H9 (cell line): Measurements from ENCODE around the gene STOX2. TPM values are rescaled to one million over a fixed set of nuclear protein-coding genes. Genes with fewer than 3 reads are reported as not detected.

Source experiments
- DNase-seq: peaks from one replicate; pipeline ENCODE4 v3.0.0-alpha.2; 2017
- H2AFZ ChIP-seq: one replicate; pipeline ENCODE4 v1.6.1; 2013; ENCODE audit warnings: mild to moderate bottlenecking, low read length, control low read depth, moderate library complexity
- H2AK5ac ChIP-seq: 2 replicates; pipeline ENCODE4 v1.6.1; 2013; ENCODE audit warnings: low read length, control low read depth, mixed read lengths; ENCODE audit not compliant: insufficient read length
- H2BK120ac ChIP-seq: one replicate; pipeline ENCODE4 v1.6.1; 2013; ENCODE audit warnings: low read depth, mild to moderate bottlenecking, low read length, control low read depth, inconsistent platforms; ENCODE audit not compliant: poor library complexity, severe bottlenecking
- H2BK12ac ChIP-seq: 2 replicates; pipeline ENCODE4 v1.6.1; 2013; ENCODE audit warnings: low read length, control low read depth, mixed read lengths, low read depth; ENCODE audit not compliant: insufficient read length
- H2BK15ac ChIP-seq: 2 replicates; pipeline ENCODE4 v1.6.1; 2013; ENCODE audit warnings: low read depth, low read length, control low read depth
- H2BK20ac ChIP-seq: one replicate; pipeline ENCODE4 v1.6.1; 2013; ENCODE audit warnings: low read depth, mild to moderate bottlenecking, low read length, control low read depth, inconsistent platforms; ENCODE audit not compliant: poor library complexity, severe bottlenecking
- H2BK5ac ChIP-seq: 2 replicates; pipeline ENCODE4 v1.6.1; 2013; ENCODE audit warnings: low read length, control low read depth, mixed read lengths; ENCODE audit not compliant: insufficient read length
- H3K14ac ChIP-seq: 2 replicates; pipeline ENCODE4 v1.6.1; 2013; ENCODE audit warnings: low read length, control low read depth; ENCODE audit not compliant: insufficient read depth
- H3K18ac ChIP-seq: 2 replicates; pipeline ENCODE4 v1.6.1; 2013; ENCODE audit warnings: low read depth, mild to moderate bottlenecking, mixed read lengths, low read length, control low read depth; ENCODE audit not compliant: insufficient read length
- H3K23ac ChIP-seq: 2 replicates; pipeline ENCODE4 v1.6.1; 2013; ENCODE audit warnings: low read length, control low read depth, mixed read lengths, low read depth; ENCODE audit not compliant: insufficient read length
- H3K23me2 ChIP-seq: 2 replicates; pipeline ENCODE4 v1.6.1; 2013; ENCODE audit warnings: low read depth, mild to moderate bottlenecking, mixed read lengths, low read length, control low read depth; ENCODE audit not compliant: insufficient read length, poor library complexity, severe bottlenecking
- H3K27ac ChIP-seq: 2 replicates; pipeline ENCODE4 v1.5.1; 2013; ENCODE audit warnings: low read length, control low read depth, mixed read lengths, low read depth; ENCODE audit not compliant: insufficient read length
- H3K27me3 ChIP-seq: 2 replicates; pipeline ENCODE4 v1.6.1; 2013; ENCODE audit warnings: low read length, control low read depth, inconsistent platforms; ENCODE audit not compliant: insufficient read depth
- H3K4ac ChIP-seq: 2 replicates; pipeline ENCODE4 v1.6.1; 2013; ENCODE audit warnings: low read depth, mild to moderate bottlenecking, control low read depth, inconsistent platforms, low read length, moderate library complexity
- H3K4me1 ChIP-seq: 2 replicates; pipeline ENCODE4 v1.6.1; 2013; ENCODE audit warnings: low read length, control low read depth, inconsistent platforms; ENCODE audit not compliant: insufficient read depth
- H3K4me2 ChIP-seq: 2 replicates; pipeline ENCODE4 v1.6.1; 2013; ENCODE audit warnings: low read length, control low read depth, mixed read lengths; ENCODE audit not compliant: insufficient read length, insufficient read depth
- H3K56ac ChIP-seq: 2 replicates; pipeline ENCODE4 v1.6.1; 2013; ENCODE audit warnings: low read depth, mild to moderate bottlenecking, mixed read lengths, low read length, control low read depth; ENCODE audit not compliant: insufficient read length
- H3K79me1 ChIP-seq: 2 replicates; pipeline ENCODE4 v1.6.1; 2013; ENCODE audit warnings: low read depth, mild to moderate bottlenecking, moderate library complexity, low read length, control low read depth, inconsistent platforms; ENCODE audit not compliant: insufficient read depth, poor library complexity, severe bottlenecking
- H3K79me2 ChIP-seq: 2 replicates; pipeline ENCODE4 v1.6.1; 2013; ENCODE audit warnings: low read length, control low read depth, inconsistent platforms; ENCODE audit not compliant: insufficient read depth
- H3K9ac ChIP-seq: 2 replicates; pipeline ENCODE4 v1.6.1; 2013; ENCODE audit warnings: low read length, control low read depth, mixed read lengths; ENCODE audit not compliant: insufficient read length; ENCODE audit errors: extremely low read depth
- H3K9me3 ChIP-seq: one replicate; pipeline ENCODE4 v1.6.1; 2013; ENCODE audit warnings: low read depth, low read length, inconsistent platforms; ENCODE audit not compliant: control insufficient read depth
- H3T11ph ChIP-seq: one replicate; pipeline ENCODE4 v1.6.1; 2013; ENCODE audit warnings: mild to moderate bottlenecking, low read length, control low read depth, inconsistent platforms
- H4K20me1 ChIP-seq: one replicate; pipeline ENCODE4 v1.6.1; 2013; ENCODE audit not compliant: control insufficient read depth, insufficient read length, insufficient read depth
- H4K5ac ChIP-seq: 2 replicates; pipeline ENCODE4 v1.6.1; 2013; ENCODE audit warnings: low read depth, mild to moderate bottlenecking, mixed read lengths, low read length, control low read depth; ENCODE audit not compliant: insufficient read length
- H4K8ac ChIP-seq: replicated peaks from 2 replicates; pipeline ENCODE4 v1.6.1; 2013; ENCODE audit warnings: low read length, control low read depth, mixed read lengths, low read depth; ENCODE audit not compliant: insufficient read length
- H4K91ac ChIP-seq: 2 replicates; pipeline ENCODE4 v1.6.1; 2013; ENCODE audit warnings: low read depth, mild to moderate bottlenecking, moderate library complexity, mixed read lengths, low read length, control low read depth; ENCODE audit not compliant: insufficient read length
- H3K27ac Mint-ChIP-seq, 3 experiments: 2 replicates in 2 of 3; 3 replicates in 1 of 3; pipeline ENCODE4 v1.8.0; 2020 to 2021; ENCODE audit warnings: mixed read lengths in 3 of 3, mild to moderate bottlenecking in 1 of 3, moderate library complexity in 1 of 3
- H3K27me3 Mint-ChIP-seq: 2 replicates; pipeline ENCODE4 v1.8.0; 2021; ENCODE audit warnings: low read depth, mild to moderate bottlenecking, moderate library complexity, mixed read lengths
- H3K36me3 Mint-ChIP-seq, 3 experiments: 2 replicates in 2 of 3; 3 replicates in 1 of 3; pipeline ENCODE4 v1.8.0; 2020 to 2021; ENCODE audit warnings: low read depth in 3 of 3, mixed read lengths in 3 of 3; ENCODE audit not compliant: insufficient read depth in 1 of 3
- H3K4me1 Mint-ChIP-seq, 2 experiments: 2 replicates each; pipeline ENCODE4 v1.8.0; 2020; ENCODE audit warnings: mixed read lengths in 2 of 2
- H3K4me3 Mint-ChIP-seq, 2 experiments: 2 replicates in 1 of 2; 3 replicates in 1 of 2; pipeline ENCODE4 v1.8.0; 2020 to 2021; ENCODE audit warnings: mild to moderate bottlenecking in 2 of 2, mixed read lengths in 2 of 2, moderate library complexity in 1 of 2
- H3K9me3 Mint-ChIP-seq, 2 experiments: 2 replicates in 1 of 2; 3 replicates in 1 of 2; pipeline ENCODE4 v1.8.0; 2020; ENCODE audit warnings: mild to moderate bottlenecking in 2 of 2, mixed read lengths in 2 of 2, moderate library complexity in 1 of 2
- WGBS: extraction: QIAGEN DNeasy Blood & Tissue Kit; methylation state at CpG from one replicate; pipeline ENCODE4 v1.1.7; 2013; ENCODE audit warnings: missing lambda C conversion rate, low lambda C conversion rate, mixed read lengths; ENCODE audit not compliant: insufficient read length; ENCODE audit errors: extremely low coverage; 5-methylcytosine and 5-hydroxymethylcytosine counted together
- total RNA-seq: library from RNA; stranded (reverse); gene quantifications from 2 replicates; pipeline ENCODE4 v1.2.1, GENCODE V29; 2021
- TF ChIP-seq, protein P1 (sequence below): fragments of 200-600 bp; sonication (generic); conservative IDR thresholded peaks from 3 replicates; pipeline ENCODE4 v1.8.0; 2021; ENCODE audit warnings: antibody characterized with exemption, mild to moderate bottlenecking

Gene STOX2
- total RNA-seq, 1 experiment from 2014 or later, result 28.2 TPM

DNA sequence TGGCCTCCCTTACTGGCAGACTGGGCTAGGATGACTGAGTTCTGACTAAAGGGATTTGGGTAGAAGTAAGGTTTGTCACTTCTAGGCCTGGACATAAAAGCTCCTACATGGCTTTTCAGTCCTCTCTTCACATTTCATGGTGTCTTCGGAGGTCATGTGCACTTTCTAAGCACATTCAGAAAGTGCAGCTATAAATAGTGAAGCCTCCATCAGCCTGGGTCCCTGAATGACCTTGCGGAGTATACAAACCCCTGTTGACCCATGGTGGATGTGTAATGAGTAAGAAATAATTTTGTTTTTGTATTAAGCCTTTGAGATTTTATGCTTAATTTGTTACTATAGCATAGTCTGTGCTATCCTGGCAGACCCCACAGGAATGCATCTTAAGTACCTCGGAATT, 154.0 kb downstream of the STOX2 start:
- no peak overlapping the region for H4K8ac ChIP-seq
- Mint-ChIP-seq H3K4me3 (no peak overlapping the region), H3K36me3 (no peaks in the 10 kb centered on the region), H3K9me3 (no peaks in the 10 kb centered on the region), H3K27me3 (no peaks in the 10 kb centered on the region), H3K4me1 (peaks cover 18 to 20% of the 10 kb centered on the region in 2 experiments), H3K27ac (no peak overlapping the region)
- no peaks in the 10 kb centered on the region for H3K27me3 ChIP-seq
- H2AK5ac ChIP-seq, result no peak overlapping the region
- H3K9me3 ChIP-seq, result no peaks in the 10 kb centered on the region
- TF ChIP-seq, protein P1, sequence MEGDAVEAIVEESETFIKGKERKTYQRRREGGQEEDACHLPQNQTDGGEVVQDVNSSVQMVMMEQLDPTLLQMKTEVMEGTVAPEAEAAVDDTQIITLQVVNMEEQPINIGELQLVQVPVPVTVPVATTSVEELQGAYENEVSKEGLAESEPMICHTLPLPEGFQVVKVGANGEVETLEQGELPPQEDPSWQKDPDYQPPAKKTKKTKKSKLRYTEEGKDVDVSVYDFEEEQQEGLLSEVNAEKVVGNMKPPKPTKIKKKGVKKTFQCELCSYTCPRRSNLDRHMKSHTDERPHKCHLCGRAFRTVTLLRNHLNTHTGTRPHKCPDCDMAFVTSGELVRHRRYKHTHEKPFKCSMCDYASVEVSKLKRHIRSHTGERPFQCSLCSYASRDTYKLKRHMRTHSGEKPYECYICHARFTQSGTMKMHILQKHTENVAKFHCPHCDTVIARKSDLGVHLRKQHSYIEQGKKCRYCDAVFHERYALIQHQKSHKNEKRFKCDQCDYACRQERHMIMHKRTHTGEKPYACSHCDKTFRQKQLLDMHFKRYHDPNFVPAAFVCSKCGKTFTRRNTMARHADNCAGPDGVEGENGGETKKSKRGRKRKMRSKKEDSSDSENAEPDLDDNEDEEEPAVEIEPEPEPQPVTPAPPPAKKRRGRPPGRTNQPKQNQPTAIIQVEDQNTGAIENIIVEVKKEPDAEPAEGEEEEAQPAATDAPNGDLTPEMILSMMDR, result no peak
- no peak overlapping the region for H4K91ac ChIP-seq
- H2BK12ac ChIP-seq, result no peak overlapping the region
- H3K9ac ChIP-seq, result no peak overlapping the region
- H3K18ac ChIP-seq, result no peak overlapping the region
- DNase-seq, result no peak
- H3K14ac ChIP-seq, result no peak overlapping the region
- H2AFZ ChIP-seq, result no peak overlapping the region
- H3K4ac ChIP-seq, result no peak overlapping the region
- H2BK15ac ChIP-seq, result no peak overlapping the region
- H3K79me1 ChIP-seq, result no peaks in the 10 kb centered on the region
- no peak overlapping the region for H3T11ph ChIP-seq
- H2BK120ac ChIP-seq, result no peak overlapping the region
- H4K20me1 ChIP-seq, result no peaks in the 10 kb centered on the region
- no CpG with 5 or more reads among the region's 3 CpGs for WGBS
- H3K4me1 ChIP-seq, result peaks cover 3% of the 10 kb centered on the region; the same call in 1 of the 2 replicates
- H3K27ac ChIP-seq, result no peak overlapping the region
- H3K23me2 ChIP-seq, result no peaks in the 10 kb centered on the region
- no peak overlapping the region for H3K4me2 ChIP-seq
- H3K23ac ChIP-seq, result no peak overlapping the region
- H2BK5ac ChIP-seq, result no peak overlapping the region
- H3K56ac ChIP-seq, result no peak overlapping the region
- H2BK20ac ChIP-seq, result no peak overlapping the region
- no peak overlapping the region for H4K5ac ChIP-seq
- H3K79me2 ChIP-seq, result no peaks in the 10 kb centered on the region
